Suprapubic skin (tissue), 4 donors: ENCODE data around the gene HIVEP3. TPM values are rescaled to one million over a fixed set of nuclear protein-coding genes. Genes with fewer than 3 reads are reported as not detected.

Experiments used
- DNase-seq, 2 donors: peaks; one replicate each; pipeline ENCODE4 v3.0.0-alpha.2; 2019; ENCODE audit warnings: low spot score in 2 of 2
- H3K27ac ChIP-seq: fragments of 200-600 bp; sonication (generic); one replicate; pipeline ENCODE4 v1.5.1; 2019
- H3K27me3 ChIP-seq: fragments of 200-600 bp; sonication (generic); one replicate; pipeline ENCODE4 v1.5.1; 2019
- H3K36me3 ChIP-seq: fragments of 200-600 bp; sonication (generic); one replicate; pipeline ENCODE4 v1.5.1; 2019
- H3K4me1 ChIP-seq: fragments of 200-600 bp; sonication (generic); one replicate; pipeline ENCODE4 v1.5.1; 2019
- H3K4me3 ChIP-seq: fragments of 200-600 bp; sonication (generic); one replicate; pipeline ENCODE4 v1.5.1; 2019; ENCODE audit warnings: mild to moderate bottlenecking
- H3K9me3 ChIP-seq: fragments of 200-600 bp; sonication (generic); one replicate; pipeline ENCODE4 v1.5.1; 2019
- CTCF ChIP-seq, 2 donors: fragments of 200-600 bp in 1 of 2; fragments of 450-650 bp in 1 of 2; sonication (generic) in 1 of 2; IDR thresholded peaks; one replicate each; pipeline ENCODE4 v1.5.1; 2016 to 2019; ENCODE audit warnings: antibody characterized with exemption in 2 of 2, mild to moderate bottlenecking in 1 of 2, moderate library complexity in 1 of 2
- EP300 ChIP-seq: sonication (generic); formaldehyde crosslinking; IDR thresholded peaks from one replicate; pipeline ENCODE4 v1.6.1; 2017; ENCODE audit warnings: antibody characterized with exemption
- POLR2A ChIP-seq, 2 donors: fragments of 450-650 bp; IDR thresholded peaks; one replicate each; pipeline ENCODE4 v1.6.1; 2017; ENCODE audit warnings: antibody characterized with exemption in 2 of 2, mild to moderate bottlenecking in 2 of 2, moderate library complexity in 2 of 2
- POLR2AphosphoS5 ChIP-seq, 3 donors: sonication (generic); formaldehyde crosslinking; IDR thresholded peaks; one replicate each; pipeline ENCODE4 v1.6.1; 2017; ENCODE audit warnings: antibody characterized with exemption in 3 of 3
- WGBS: methylation state at CpG from one replicate; pipeline ENCODE4 v1.1.5; 2018; 5-methylcytosine and 5-hydroxymethylcytosine counted together
- total RNA-seq, 4 donors: library from RNA; depleted of rRNA; stranded (reverse); fragments of >200 nt; gene quantifications; one replicate each; pipeline ENCODE4 v1.1.0, GENCODE V29; 2016

Gene HIVEP3
- total RNA-seq, 4 donors from 2014 or later, result 11.3 to 23.9 (median 18.3) TPM

DNA sequence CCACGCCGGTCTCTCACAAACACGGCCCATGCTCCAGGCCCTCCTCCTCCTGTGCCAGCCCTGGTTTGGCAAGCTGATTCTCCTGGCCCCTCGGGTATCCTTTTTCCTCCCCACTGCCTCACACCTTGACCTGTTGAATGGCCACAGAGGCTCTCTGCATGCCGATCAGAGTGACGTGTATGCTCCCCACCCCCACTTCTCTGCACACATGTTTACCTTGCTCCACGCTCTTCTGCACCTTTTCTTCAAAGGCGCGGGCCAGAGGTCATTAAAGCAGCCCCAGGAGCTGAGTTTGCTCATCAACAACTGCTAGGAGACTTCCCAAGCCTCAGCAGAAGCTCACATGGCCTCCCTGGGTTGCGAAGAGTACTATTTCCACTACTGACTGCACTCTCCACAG, 295.0 kb downstream of the HIVEP3 start:
- H3K36me3 ChIP-seq, result no peaks in the 10 kb centered on the region
- no peak for DNase-seq
- no peak for TF ChIP-seq POLR2A (IDR thresholded peaks at IDR 0.05)
- TF ChIP-seq EP300, result no peak
- no peak for TF ChIP-seq CTCF (IDR thresholded peaks at IDR 0.05)
- TF ChIP-seq POLR2AphosphoS5 (IDR thresholded peaks at IDR 0.05), result no peak
- no peak overlapping the region for H3K27ac ChIP-seq
- peaks cover 55% of the 10 kb centered on the region for H3K4me1 ChIP-seq
- WGBS, result 86% methylated on average over 10 of the region's 10 CpGs
- no peaks in the 10 kb centered on the region for H3K9me3 ChIP-seq
- H3K4me3 ChIP-seq, result no peak overlapping the region
- H3K27me3 ChIP-seq, result no peaks in the 10 kb centered on the region

DNA sequence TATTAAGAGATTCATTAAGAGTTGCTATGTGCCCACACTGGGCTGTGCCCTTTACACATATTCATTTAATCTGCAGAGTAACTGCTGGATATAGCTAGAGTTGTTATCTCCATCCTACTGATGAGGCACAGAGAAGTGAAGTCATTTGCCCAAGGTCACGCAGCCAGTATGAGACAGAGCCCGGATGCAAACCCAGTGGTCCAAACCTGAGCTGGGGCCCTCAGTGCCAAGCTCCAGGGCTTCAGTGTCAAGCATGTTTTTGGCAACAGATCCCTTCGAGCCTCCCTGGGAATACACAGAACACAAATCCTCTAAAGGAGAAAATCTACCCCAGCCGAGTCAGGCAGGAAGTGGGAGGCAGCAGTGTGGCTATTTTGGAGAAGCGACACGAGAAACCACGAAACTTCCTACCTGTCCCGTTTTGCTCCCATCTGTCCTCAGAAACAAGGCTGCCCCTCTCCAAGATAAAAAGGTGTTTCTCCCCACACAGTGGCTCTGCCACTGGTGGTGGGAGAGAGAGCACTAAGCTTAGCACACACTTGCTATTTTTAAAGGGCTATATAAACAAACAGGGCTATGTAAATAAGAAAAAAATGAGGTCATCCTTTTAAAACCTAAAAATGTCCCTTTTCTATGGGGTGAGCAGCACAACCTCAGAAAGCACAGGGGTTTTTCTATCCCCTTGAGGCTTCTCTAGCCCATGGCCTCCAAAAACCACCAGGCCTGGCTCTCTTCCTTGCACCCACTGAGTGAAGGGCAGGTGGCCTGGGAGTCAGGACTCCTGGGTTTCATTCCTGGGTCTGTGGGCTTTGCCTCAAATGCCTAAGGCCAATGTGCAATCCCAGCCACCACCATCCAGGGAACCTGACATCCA, 295.6 kb downstream of the HIVEP3 start:
- H3K27ac ChIP-seq, result no peak overlapping the region
- no peak for DNase-seq
- H3K4me3 ChIP-seq, result no peak overlapping the region
- no peaks in the 10 kb centered on the region for H3K27me3 ChIP-seq
- no peaks in the 10 kb centered on the region for H3K36me3 ChIP-seq
- H3K9me3 ChIP-seq, result no peaks in the 10 kb centered on the region
- H3K4me1 ChIP-seq, result peaks cover 59% of the 10 kb centered on the region
- WGBS, result 77% methylated on average over 8 of the region's 8 CpGs
- no peak for TF ChIP-seq POLR2A (IDR thresholded peaks at IDR 0.05)
- no peak for TF ChIP-seq POLR2AphosphoS5 (IDR thresholded peaks at IDR 0.05)
- no peak for TF ChIP-seq CTCF (IDR thresholded peaks at IDR 0.05)
- TF ChIP-seq EP300, result no peak

- Histone ChIP-seq H3K27me3 (no peaks in the 10 kb centered on the region), H3K36me3 (no peaks in the 10 kb centered on the region), H3K9me3 (no peaks in the 10 kb centered on the region), H3K27ac (no peak overlapping the region), H3K4me3 (no peak overlapping the region), H3K4me1 (peaks cover 57% of the 10 kb centered on the region)
- TF ChIP-seq POLR2A (IDR thresholded peaks at IDR 0.05) (no peak), POLR2AphosphoS5 (IDR thresholded peaks at IDR 0.05) (no peak), EP300 (no peak), CTCF (IDR thresholded peaks at IDR 0.05) (no peak)
- DNase-seq, result no peak
- 58% methylated on average over 8 of the region's 8 CpGs for WGBS
Observed at GRCh38 chr1:41622402-41622801, 296.3 kb downstream of the HIVEP3 start.

- TF ChIP-seq POLR2A (IDR thresholded peaks at IDR 0.05) (no peak), CTCF (IDR thresholded peaks at IDR 0.05) (no peak)
- no peak for DNase-seq
- Histone ChIP-seq H3K27me3 (no peaks in the 10 kb centered on the region), H3K36me3 (no peaks in the 10 kb centered on the region), H3K27ac (no peak overlapping the region), H3K4me3 (no peak overlapping the region), H3K4me1 (peaks cover 51% of the 10 kb centered on the region), H3K9me3 (no peaks in the 10 kb centered on the region)
- WGBS, result 100% methylated on average over 1 of the region's 1 CpG
Observed at GRCh38 chr1:41621791-41622190, 296.9 kb downstream of the HIVEP3 start.

GRCh38 chr1:41621256-41621655, 297.5 kb downstream of the HIVEP3 start:
- no peak for TF ChIP-seq POLR2A (IDR thresholded peaks at IDR 0.05)
- TF ChIP-seq POLR2AphosphoS5 (IDR thresholded peaks at IDR 0.05), result no peak
- TF ChIP-seq CTCF (IDR thresholded peaks at IDR 0.05), result no peak
- TF ChIP-seq EP300, result no peak
- WGBS, result 95% methylated on average over 5 of the region's 5 CpGs

More at GRCh38 chr1:41621256-41621655, 297.5 kb downstream of the HIVEP3 start:
- no peaks in the 10 kb centered on the region for H3K36me3 ChIP-seq
- no peak overlapping the region for H3K27ac ChIP-seq
- DNase-seq, result no peak
- no peak overlapping the region for H3K4me3 ChIP-seq
- no peaks in the 10 kb centered on the region for H3K27me3 ChIP-seq
- no peaks in the 10 kb centered on the region for H3K9me3 ChIP-seq
- peaks cover 45% of the 10 kb centered on the region for H3K4me1 ChIP-seq
